Calu3 (cell line): ENCODE data around the gene FMN1. TPM values are rescaled to one million over a fixed set of nuclear protein-coding genes. Genes with fewer than 3 reads are reported as not detected.

Experiments
- BruUV-seq: library from RNA; stranded (reverse); fragments of 400-500 nt; replicated peaks from 2 replicates; lab custom pipeline; 2021; lab: Mats Ljungman, UMichigan
- CTCF ChIA-PET: fragments of 300-600 bp; sonication (Branson Sonifier 250); formaldehyde crosslinking; loops from one replicate; lab custom pipeline; 2022; ENCODE audit warnings: antibody characterized with exemption; lab: Charles Lee
- DNase-seq: peaks from one replicate; pipeline ENCODE4 v3.0.0; 2022
- H3K27ac Mint-ChIP-seq: one replicate; pipeline ENCODE4 v1.8.0; 2022; ENCODE audit warnings: mixed read lengths; ENCODE audit not compliant: unreplicated experiment
- H3K27me3 Mint-ChIP-seq: one replicate; pipeline ENCODE4 v1.8.0; 2022; ENCODE audit warnings: mixed read lengths; ENCODE audit not compliant: unreplicated experiment
- H3K36me3 Mint-ChIP-seq: one replicate; pipeline ENCODE4 v1.8.0; 2022; ENCODE audit warnings: mild to moderate bottlenecking, moderate library complexity, mixed read lengths; ENCODE audit not compliant: insufficient read depth, unreplicated experiment
- H3K4me1 Mint-ChIP-seq: one replicate; pipeline ENCODE4 v1.8.0; 2022; ENCODE audit warnings: mild to moderate bottlenecking, low read depth, mixed read lengths; ENCODE audit not compliant: unreplicated experiment
- H3K4me3 Mint-ChIP-seq: one replicate; pipeline ENCODE4 v1.8.0; 2022; ENCODE audit warnings: mild to moderate bottlenecking, low read depth, moderate library complexity, mixed read lengths; ENCODE audit not compliant: unreplicated experiment
- H3K9me3 Mint-ChIP-seq: one replicate; pipeline ENCODE4 v1.8.0; 2022; ENCODE audit warnings: low read depth, mixed read lengths; ENCODE audit not compliant: unreplicated experiment
- intact Hi-C: fragments of 100-400 bp; cut with micrococcal nuclease; formaldehyde crosslinking; loops from one replicate; pipeline ENCODE4 v1.10.0; 2022; ENCODE audit not compliant: unreplicated experiment
- total RNA-seq: library from RNA; stranded (reverse); gene quantifications from 2 replicates; pipeline ENCODE4 v1.2.3, GENCODE V29; 2022
- TF ChIP-seq, protein P1 (sequence below): fragments of 200-600 bp; IDR thresholded peaks from one replicate; pipeline ENCODE4 v1.8.0; 2022; ENCODE audit warnings: antibody characterized with exemption; ENCODE audit not compliant: unreplicated experiment

Gene FMN1
- total RNA-seq, 1 experiment from 2014 or later: 7.1 TPM

DNA sequence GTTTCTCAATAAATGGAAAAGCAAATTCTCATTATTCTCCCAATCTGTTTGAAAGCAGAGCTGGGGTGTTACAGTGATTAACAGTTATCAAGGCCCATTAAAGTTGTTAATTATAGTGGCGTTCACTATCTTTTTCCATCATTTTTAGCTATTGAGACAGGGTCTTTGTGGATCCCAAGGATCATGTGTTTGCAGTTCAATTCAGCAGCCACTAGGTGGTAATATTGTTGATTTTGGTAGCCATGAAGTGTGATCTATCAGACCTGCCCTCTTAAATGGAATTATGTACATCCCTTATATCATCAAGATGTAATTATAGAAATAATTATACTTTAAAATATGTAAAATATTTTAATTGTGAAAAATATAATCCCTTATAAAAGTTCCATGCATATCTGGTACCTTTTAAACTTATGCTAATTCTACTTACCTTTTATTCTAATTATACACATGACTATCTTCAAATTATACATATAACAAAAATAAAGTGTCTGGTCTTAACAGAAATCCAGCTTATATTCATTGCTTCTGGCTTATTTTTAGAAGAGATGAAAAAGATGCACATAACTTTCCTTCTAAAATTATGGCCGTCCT, 350.3 kb downstream of the FMN1 start:
- intact Hi-C loops: loop anchor here (10.0 kb wide), 2 partner anchors 111 to 151 kb away; no protein-coding TSS in a partner anchor

DNA sequence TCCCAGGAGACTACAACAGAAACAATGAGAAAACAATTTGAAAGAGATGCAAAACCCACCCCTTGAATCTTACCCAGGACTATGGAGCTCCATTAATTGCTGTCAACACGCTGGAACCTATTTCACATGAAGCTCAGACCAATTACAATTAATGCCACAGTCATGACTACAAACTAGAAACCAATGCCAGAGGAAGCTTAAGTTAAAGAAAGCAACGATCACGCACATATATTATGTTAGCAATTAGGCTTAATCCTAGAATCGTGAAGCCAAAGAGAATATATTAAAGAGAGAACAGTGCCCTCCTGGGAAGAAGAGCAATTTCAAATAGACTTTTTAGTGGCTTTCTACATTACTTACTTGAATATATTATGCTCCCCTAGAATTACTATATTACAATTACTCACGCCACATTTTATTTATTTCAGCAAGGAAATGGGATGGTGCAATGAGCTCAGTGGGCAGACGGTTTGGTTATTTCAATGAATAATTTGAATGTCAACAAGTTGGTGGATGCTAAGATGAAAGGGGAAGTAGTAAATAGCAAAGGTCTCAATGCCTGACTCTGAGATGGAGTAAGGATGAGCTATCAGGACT, 351.2 kb downstream of the FMN1 start:
- CTCF ChIA-PET: interaction anchor here (0.7 to 1.0 kb wide), 3 partner anchors 11 to 181 kb away, joined by 3 to 6 read pairs (median 3); no protein-coding TSS in a partner anchor
- H3K9me3 Mint-ChIP-seq: no peaks in the 10 kb centered on the region
- no peaks in the 10 kb centered on the region for H3K27me3 Mint-ChIP-seq
- intact Hi-C loops: loop anchor here (10.0 kb wide), 2 partner anchors 111 to 151 kb away; no protein-coding TSS in a partner anchor
- no TSS peak for BruUV-seq
- DNase-seq: no peak
- no peak overlapping the region for H3K27ac Mint-ChIP-seq
- no peaks in the 10 kb centered on the region for H3K4me1 Mint-ChIP-seq
- TF ChIP-seq, protein P1, sequence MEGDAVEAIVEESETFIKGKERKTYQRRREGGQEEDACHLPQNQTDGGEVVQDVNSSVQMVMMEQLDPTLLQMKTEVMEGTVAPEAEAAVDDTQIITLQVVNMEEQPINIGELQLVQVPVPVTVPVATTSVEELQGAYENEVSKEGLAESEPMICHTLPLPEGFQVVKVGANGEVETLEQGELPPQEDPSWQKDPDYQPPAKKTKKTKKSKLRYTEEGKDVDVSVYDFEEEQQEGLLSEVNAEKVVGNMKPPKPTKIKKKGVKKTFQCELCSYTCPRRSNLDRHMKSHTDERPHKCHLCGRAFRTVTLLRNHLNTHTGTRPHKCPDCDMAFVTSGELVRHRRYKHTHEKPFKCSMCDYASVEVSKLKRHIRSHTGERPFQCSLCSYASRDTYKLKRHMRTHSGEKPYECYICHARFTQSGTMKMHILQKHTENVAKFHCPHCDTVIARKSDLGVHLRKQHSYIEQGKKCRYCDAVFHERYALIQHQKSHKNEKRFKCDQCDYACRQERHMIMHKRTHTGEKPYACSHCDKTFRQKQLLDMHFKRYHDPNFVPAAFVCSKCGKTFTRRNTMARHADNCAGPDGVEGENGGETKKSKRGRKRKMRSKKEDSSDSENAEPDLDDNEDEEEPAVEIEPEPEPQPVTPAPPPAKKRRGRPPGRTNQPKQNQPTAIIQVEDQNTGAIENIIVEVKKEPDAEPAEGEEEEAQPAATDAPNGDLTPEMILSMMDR: no peak
- H3K4me3 Mint-ChIP-seq: no peak overlapping the region
- H3K36me3 Mint-ChIP-seq: no peaks in the 10 kb centered on the region

More for the DNA sequence above, 350.3 kb downstream of the FMN1 start:
- Mint-ChIP-seq H3K9me3 (no peaks in the 10 kb centered on the region), H3K4me1 (no peaks in the 10 kb centered on the region), H3K27me3 (no peaks in the 10 kb centered on the region), H3K36me3 (no peaks in the 10 kb centered on the region), H3K4me3 (no peak overlapping the region), H3K27ac (no peak overlapping the region)
- no peak for DNase-seq
- CTCF ChIA-PET: interaction anchor here (0.7 to 1.0 kb wide), 2 partner anchors 92 to 182 kb away, joined by 3 to 6 read pairs; no protein-coding TSS in a partner anchor
- no TSS peak for BruUV-seq
- TF ChIP-seq, protein P1: no peak

DNA sequence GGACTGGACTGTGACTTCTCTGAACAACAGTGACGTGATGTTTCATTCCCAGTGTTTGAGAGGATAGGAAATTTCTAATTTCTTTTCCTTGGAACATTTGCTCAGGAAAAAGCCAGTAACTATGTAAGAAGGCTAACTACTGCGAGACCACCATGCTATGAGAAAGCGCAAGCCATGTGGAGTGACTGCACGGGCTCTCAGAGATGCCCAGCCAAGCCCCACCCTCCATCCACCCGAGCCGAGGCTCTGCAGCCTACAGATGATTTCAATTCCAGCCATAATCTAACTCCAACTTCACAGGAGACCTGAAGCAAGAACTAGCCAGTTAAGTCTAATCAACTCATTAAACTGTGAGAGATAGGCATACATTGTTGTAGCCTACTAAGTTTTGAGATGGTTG, 352.4 kb downstream of the FMN1 start:
- Mint-ChIP-seq H3K9me3 (no peaks in the 10 kb centered on the region), H3K4me1 (no peaks in the 10 kb centered on the region), H3K27me3 (no peaks in the 10 kb centered on the region), H3K36me3 (no peaks in the 10 kb centered on the region), H3K27ac (no peak overlapping the region), H3K4me3 (no peak overlapping the region)
- intact Hi-C loops: loop anchor here (10.0 kb wide), 2 partner anchors 113 to 153 kb away; no protein-coding TSS in a partner anchor
- CTCF ChIA-PET: no interaction called here
- DNase-seq: no peak
- BruUV-seq: no TSS peak
- TF ChIP-seq, protein P1: no peak

DNA sequence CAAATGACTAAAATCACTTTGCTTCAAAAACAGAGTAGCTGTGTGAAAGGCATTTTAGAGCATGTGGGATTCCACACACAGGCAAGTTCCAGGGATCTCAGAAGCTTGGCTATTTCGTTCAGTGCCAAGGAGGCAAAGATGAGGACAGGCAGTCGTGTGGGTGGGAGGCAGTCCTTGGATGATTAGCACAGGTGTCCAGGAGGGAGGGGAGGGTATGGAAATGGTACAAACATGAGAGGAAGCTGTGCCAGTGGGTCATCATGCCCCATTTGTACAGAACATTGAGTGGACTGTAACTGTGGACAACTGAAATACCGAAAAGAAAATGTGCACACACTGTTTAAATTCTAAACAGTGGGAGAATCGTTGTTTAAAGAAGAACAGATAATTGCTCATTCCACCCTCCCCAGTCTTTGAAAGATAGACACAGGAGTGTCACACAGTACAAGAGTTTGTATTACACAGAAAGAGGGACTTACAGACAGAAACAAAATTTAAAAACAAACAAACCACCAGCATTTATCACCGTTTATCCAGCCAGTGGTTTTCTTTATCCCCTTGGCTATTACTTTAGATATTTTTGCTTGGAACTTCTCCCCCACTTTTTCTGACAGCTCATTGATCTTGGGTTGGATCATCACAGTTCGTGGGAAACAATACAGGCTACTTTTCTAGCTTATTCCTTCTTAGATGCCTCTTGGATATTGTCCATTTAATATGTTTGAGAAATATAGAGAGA, 353.8 kb downstream of the FMN1 start:
- intact Hi-C loops: loop anchor here (10.0 kb wide), 2 partner anchors 114 to 154 kb away; no protein-coding TSS in a partner anchor
- no peak overlapping the region for H3K27ac Mint-ChIP-seq
- CTCF ChIA-PET: no interaction called here

More for the DNA sequence above, 353.8 kb downstream of the FMN1 start:
- Mint-ChIP-seq H3K4me3 (no peak overlapping the region), H3K4me1 (no peaks in the 10 kb centered on the region), H3K36me3 (no peaks in the 10 kb centered on the region), H3K27me3 (no peaks in the 10 kb centered on the region), H3K9me3 (no peaks in the 10 kb centered on the region)
- TF ChIP-seq, protein P1: no peak
- no peak for DNase-seq
- no TSS peak for BruUV-seq
